GM23338 (cell line): ENCODE measurements around the gene ZNRF2. TPM values are rescaled to one million over a fixed set of nuclear protein-coding genes. Genes with fewer than 3 reads are reported as not detected.
A peak's percentile ranks its signal among the peaks of the same experiment; 100 is the strongest.

ENCODE experiments used
- ATAC-seq: fragments of 200-7000 bp; cut with Tn5 transposase; 3 replicates; pipeline ENCODE4 v1.9.1; 2020
- DNase-seq: peaks from one replicate; pipeline ENCODE4 v3.0.0-alpha.2; 2015; ENCODE audit warnings: low spot score
- H2AFZ ChIP-seq: fragments of 200-600 bp; sonication (generic); 2 replicates; pipeline ENCODE4 v1.8.0; 2016; ENCODE audit warnings: antibody characterized with exemption, mild to moderate bottlenecking, moderate library complexity
- H3F3A ChIP-seq: fragments of 200-600 bp; sonication (generic); replicated peaks from 2 replicates; pipeline ENCODE4 v1.8.0; 2017; ENCODE audit warnings: antibody characterized with exemption, mixed run types, low read depth
- H3K27ac ChIP-seq: fragments of 200-600 bp; sonication (generic); 2 replicates; pipeline ENCODE4 v1.6.1; 2016; ENCODE audit warnings: low read depth
- H3K27me3 ChIP-seq: fragments of 200-600 bp; sonication (generic); 2 replicates; pipeline ENCODE4 v1.8.0; 2016; ENCODE audit warnings: mild to moderate bottlenecking, mixed run types, moderate library complexity; ENCODE audit not compliant: insufficient read depth
- H3K36me3 ChIP-seq: fragments of 200-600 bp; sonication (generic); 2 replicates; pipeline ENCODE4 v1.8.0; 2016; ENCODE audit warnings: mild to moderate bottlenecking; ENCODE audit not compliant: insufficient read depth
- H3K4me1 ChIP-seq: fragments of 200-600 bp; sonication (generic); 2 replicates; pipeline ENCODE4 v1.8.0; 2016; ENCODE audit warnings: mild to moderate bottlenecking, moderate library complexity; ENCODE audit not compliant: insufficient read depth
- H3K4me2 ChIP-seq: fragments of 200-600 bp; sonication (generic); 2 replicates; pipeline ENCODE4 v1.7.1; 2017; ENCODE audit warnings: mixed run types
- H3K4me3 ChIP-seq: fragments of 200-600 bp; sonication (generic); 2 replicates; pipeline ENCODE4 v1.6.1; 2016; ENCODE audit warnings: mixed run types
- H3K79me2 ChIP-seq: fragments of 200-600 bp; sonication (generic); replicated peaks from 2 replicates; pipeline ENCODE4 v1.8.0; 2017; ENCODE audit warnings: mild to moderate bottlenecking; ENCODE audit not compliant: insufficient read depth
- H3K9me2 ChIP-seq: fragments of 200-600 bp; sonication (generic); 2 replicates; pipeline ENCODE4 v1.8.0; 2017; ENCODE audit not compliant: insufficient read depth
- H4K20me1 ChIP-seq: fragments of 200-600 bp; sonication (generic); replicated peaks from 2 replicates; pipeline ENCODE4 v1.8.0; 2017; ENCODE audit warnings: mild to moderate bottlenecking; ENCODE audit not compliant: insufficient read depth
- H3K27ac Mint-ChIP-seq: 2 replicates; pipeline ENCODE4 v1.8.0; 2020; ENCODE audit warnings: inconsistent platforms, mild to moderate bottlenecking, moderate library complexity, mixed read lengths
- H3K27me3 Mint-ChIP-seq: 3 replicates; pipeline ENCODE4 v1.8.0; 2022; ENCODE audit warnings: low read depth, mild to moderate bottlenecking, moderate library complexity, mixed read lengths, inconsistent platforms; ENCODE audit not compliant: insufficient read depth, poor library complexity
- H3K36me3 Mint-ChIP-seq: 3 replicates; pipeline ENCODE4 v1.8.0; 2021; ENCODE audit warnings: low read depth, mild to moderate bottlenecking, inconsistent platforms, moderate library complexity, mixed read lengths
- H3K4me1 Mint-ChIP-seq: 3 replicates; pipeline ENCODE4 v1.8.0; 2020; ENCODE audit warnings: mild to moderate bottlenecking, inconsistent platforms, mixed read lengths
- H3K4me3 Mint-ChIP-seq: 3 replicates; pipeline ENCODE4 v1.8.0; 2021; ENCODE audit warnings: moderate library complexity, mild to moderate bottlenecking, inconsistent platforms, mixed read lengths
- H3K9me3 Mint-ChIP-seq: 3 replicates; pipeline ENCODE4 v1.8.0; 2020; ENCODE audit warnings: moderate library complexity, mild to moderate bottlenecking, inconsistent platforms, mixed read lengths
- CREB1 ChIP-seq: fragments of 250-450 bp; sonication (Bioruptor Pico); IDR thresholded peaks from 2 replicates; pipeline ENCODE4 v1.5.0; 2020; ENCODE audit warnings: low read depth, mild to moderate bottlenecking, moderate library complexity
- CTCF ChIP-seq, 2 experiments: fragments of 200-600 bp in 1 of 2; sonication (generic) in 1 of 2; conservative IDR thresholded peaks; 2 replicates each; pipeline versions ENCODE4 v1.5.1 to v1.6.1; 2016 to 2017; ENCODE audit warnings: antibody characterized with exemption in 2 of 2, low read depth in 2 of 2, mild to moderate bottlenecking in 2 of 2, moderate library complexity in 1 of 2
- EZH2 ChIP-seq: fragments of 200-600 bp; sonication (generic); IDR thresholded peaks from one replicate; pipeline ENCODE4 v1.8.0; 2017; ENCODE audit warnings: antibody characterized with exemption, mild to moderate bottlenecking, low read depth; ENCODE audit not compliant: unreplicated experiment
- EZH2phosphoT487 ChIP-seq: fragments of 200-600 bp; sonication (generic); IDR thresholded peaks from one replicate; pipeline ENCODE4 v1.8.1; 2018; ENCODE audit warnings: antibody characterized with exemption; ENCODE audit not compliant: unreplicated experiment
- JUNB ChIP-seq: IDR thresholded peaks from one replicate; pipeline ENCODE4 v1.6.1; 2016; ENCODE audit warnings: antibody characterized with exemption; ENCODE audit not compliant: unreplicated experiment
- NANOG ChIP-seq: IDR thresholded peaks from 2 replicates; pipeline ENCODE4 v1.6.1; 2016; ENCODE audit warnings: antibody characterized with exemption, borderline replicate concordance
- POLR2AphosphoS5 ChIP-seq: IDR thresholded peaks from 2 replicates; pipeline ENCODE4 v1.6.1; 2016; ENCODE audit warnings: antibody characterized with exemption, low read depth
- REST ChIP-seq: IDR thresholded peaks from one replicate; pipeline ENCODE4 v1.6.1; 2018; ENCODE audit warnings: antibody characterized with exemption; ENCODE audit not compliant: unreplicated experiment
- ZNF114 ChIP-seq: fragments of 250-450 bp; sonication (Bioruptor Pico); IDR thresholded peaks from 2 replicates; pipeline ENCODE4 v1.5.0; 2020; ENCODE audit warnings: mild to moderate bottlenecking, moderate library complexity
- ZNF462 ChIP-seq: fragments of 250-450 bp; sonication (Bioruptor Pico); IDR thresholded peaks from 2 replicates; pipeline ENCODE4 v1.5.0; 2020; ENCODE audit warnings: mild to moderate bottlenecking, moderate library complexity
- polyA plus RNA-seq: library from polyadenylated mRNA; unstranded; fragments of >200 nt; fragmentation: Nextera tagmentation; extraction: Ambion mirVana; gene quantifications from 2 replicates; pipeline ENCODE4 v1.2.1, GENCODE V29; 2016
- total RNA-seq: library from RNA; depleted of rRNA; stranded (reverse); fragments of >200 nt; shearing (Covaris generic); gene quantifications from 2 replicates; pipeline ENCODE4 v1.2.3, GENCODE V29; 2014

The ZNRF2 gene
- total and polyA plus RNA-seq, 2 experiments from 2014 or later: 6.0 to 34.7 TPM

GRCh38 chr7:30353532-30353931 lies 69.1 kb downstream of the ZNRF2 start (continued):
- TF ChIP-seq ZNF462: no peak
- no peak for TF ChIP-seq POLR2AphosphoS5
- no peak for TF ChIP-seq CTCF (conservative IDR thresholded peaks at IDR 0.05; ENCODE audit: low read depth in 2 of 2)

- H3K9me2 ChIP-seq: no peaks in the 10 kb centered on the region
- H4K20me1 ChIP-seq: no peaks in the 10 kb centered on the region
- no peak overlapping the region for H2AFZ ChIP-seq
- H3K27ac ChIP-seq: 0 out of 2 replicates have a peak overlapping the region, but pooled peaks have one; percentile 2
- Mint-ChIP-seq H3K27me3 (no peaks in the 10 kb centered on the region), H3K4me1 (peaks cover 70% of the 10 kb centered on the region), H3K4me3 (no peak overlapping the region), H3K9me3 (no peaks in the 10 kb centered on the region), H3K36me3 (peaks cover 7% of the 10 kb centered on the region; the same call in 2 of the 3 replicates), H3K27ac (peak overlapping the region; percentile 61)
- H3K4me2 ChIP-seq: peak overlapping the region; percentile 63
- no peaks in the 10 kb centered on the region for H3F3A ChIP-seq
- DNase-seq (no peak), ATAC-seq (peak; percentile 72)
- peaks cover 56% of the 10 kb centered on the region for H3K79me2 ChIP-seq
- H3K4me1 ChIP-seq: peaks cover 53% of the 10 kb centered on the region
- no peaks in the 10 kb centered on the region for H3K36me3 ChIP-seq
- peak overlapping the region; percentile 0; the same call in 1 of the 2 replicates for H3K4me3 ChIP-seq
- no peaks in the 10 kb centered on the region for H3K27me3 ChIP-seq
- TF ChIP-seq REST (no peak), EZH2phosphoT487 (no peak), EZH2 (no peak), CTCF (conservative IDR thresholded peaks at IDR 0.05; ENCODE audit: low read depth in 2 of 2) (no peak), ZNF114 (CRISPR knock-in tag) (no peak), JUNB (no peak), CREB1 (CRISPR knock-in tag) (no peak), NANOG (no peak)
Observed at GRCh38 chr7:30353932-30354607, 69.7 kb downstream of the ZNRF2 start.
